HCEC 1CT (cell line): ENCODE measurements around the gene CD226.
A peak's percentile ranks its signal among the peaks of the same experiment; 100 is the strongest.
"Not testable (repeated sequence)": the region's sequence is repeated elsewhere in the genome, so short reads cannot be mapped to it uniquely, and the experiment has no call there.

Source experiments
- DNase-seq: peaks from one replicate; pipeline ENCODE4 v3.0.0-alpha.2; 2017

CD226 gene

DNA sequence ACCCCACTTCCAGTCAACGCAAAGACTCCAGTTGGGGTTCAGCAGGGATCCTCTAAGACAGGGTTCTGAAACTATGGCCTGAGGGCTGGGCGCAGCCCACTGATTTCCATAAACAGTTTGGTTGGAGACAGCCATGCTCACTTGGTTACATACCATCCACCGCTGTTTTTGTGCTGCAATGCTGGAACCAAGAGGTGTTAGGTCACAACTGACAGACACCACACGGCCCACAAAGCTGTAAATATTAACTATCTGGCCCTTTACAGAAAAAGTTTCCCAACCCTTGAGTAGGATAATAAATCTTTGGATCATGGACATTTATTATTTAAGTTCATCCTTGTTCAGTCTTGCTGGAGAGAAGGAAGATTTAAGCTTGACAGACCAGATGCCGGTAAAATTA is 8.4 kb upstream of the CD226 start:
- DNase-seq = no peak

GRCh38 chr18:69954719-69955480 is 7.2 kb upstream of the CD226 start:
- no peak for DNase-seq

- DNase-seq = no peak
Measured at GRCh38 chr18:69953191-69953590, 5.5 kb upstream of the CD226 start.

GRCh38 chr18:69951182-69951581 is 3.5 kb upstream of the CD226 start:
- peak; percentile 2 for DNase-seq

- DNase-seq = no peak
Measured at GRCh38 chr18:69949538-69949936, 1.9 kb upstream of the CD226 start.

DNA sequence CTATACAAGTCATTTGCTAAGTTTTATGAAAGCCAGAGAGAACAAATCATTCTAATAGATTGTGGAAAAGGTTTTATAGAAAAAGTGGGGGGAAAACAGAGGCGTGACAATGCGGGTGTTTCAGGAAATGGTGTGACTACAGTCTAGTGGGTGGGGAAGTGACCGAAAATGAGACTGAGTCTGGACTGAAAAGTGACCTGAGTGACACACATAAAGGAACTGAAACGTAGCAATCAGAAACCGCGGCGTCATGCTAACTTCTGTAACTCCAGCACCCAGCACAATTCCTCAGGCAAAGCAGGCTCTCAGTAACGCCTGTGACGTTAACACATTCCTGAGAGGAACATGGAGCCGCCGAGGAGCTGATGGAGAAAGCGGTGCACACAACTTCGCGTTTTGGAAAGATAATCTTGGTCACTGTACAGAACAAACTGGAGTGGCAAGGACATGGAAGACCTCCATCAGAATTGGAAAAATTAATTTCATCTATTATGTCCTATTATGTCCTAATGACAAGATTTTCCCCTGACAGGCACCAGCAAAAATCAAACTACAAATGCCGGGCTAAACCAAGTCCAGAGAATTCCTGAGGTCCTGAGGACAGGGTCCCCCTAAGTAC is 1.4 kb upstream of the CD226 start:
- no peak for DNase-seq

DNA sequence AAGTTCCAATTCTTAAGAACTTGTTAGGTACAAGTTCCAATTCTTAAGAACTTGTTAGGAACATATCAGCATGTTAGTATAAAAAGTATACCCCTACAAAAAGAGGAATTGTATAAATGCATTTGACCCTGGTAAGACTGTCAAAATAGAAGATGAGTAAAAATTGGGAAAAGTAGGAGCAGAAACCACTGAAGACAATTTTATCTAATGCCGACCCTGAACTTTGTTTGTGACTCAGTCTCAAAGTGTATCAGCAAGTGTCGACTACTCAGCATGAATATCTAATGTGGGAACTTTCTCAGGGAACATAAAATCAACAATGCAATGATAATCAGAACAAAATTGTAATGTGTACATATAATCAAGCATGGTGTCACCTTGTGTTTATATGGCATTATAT is 583 bp upstream of the CD226 start:
- no peak for DNase-seq

DNA sequence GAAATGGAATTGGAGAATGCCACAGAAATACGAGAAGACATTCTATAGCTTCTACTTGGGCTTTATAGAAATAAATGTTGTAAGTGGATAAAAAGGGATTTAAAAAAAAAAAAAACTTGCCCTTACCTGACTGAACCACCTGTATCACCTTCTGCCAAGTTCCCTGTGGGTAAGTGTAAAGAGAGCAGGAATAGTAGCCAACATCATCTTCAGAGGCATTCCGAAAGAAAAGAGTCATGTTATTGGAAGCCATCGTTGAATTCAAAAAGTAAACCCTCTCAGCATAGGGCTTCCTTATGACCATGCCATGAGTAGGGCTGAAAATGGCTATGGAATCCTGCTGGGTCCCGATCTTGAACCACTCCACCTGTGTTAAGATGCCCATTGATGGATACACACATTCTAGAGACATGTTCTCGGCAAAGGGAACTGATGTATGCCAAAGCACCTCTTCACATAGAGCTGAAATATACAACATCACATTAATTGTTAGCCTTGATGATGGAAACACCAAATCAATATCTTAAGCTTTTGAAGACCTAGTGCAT is 991 bp downstream of the CD226 start:
- DNase-seq = no peak

DNA sequence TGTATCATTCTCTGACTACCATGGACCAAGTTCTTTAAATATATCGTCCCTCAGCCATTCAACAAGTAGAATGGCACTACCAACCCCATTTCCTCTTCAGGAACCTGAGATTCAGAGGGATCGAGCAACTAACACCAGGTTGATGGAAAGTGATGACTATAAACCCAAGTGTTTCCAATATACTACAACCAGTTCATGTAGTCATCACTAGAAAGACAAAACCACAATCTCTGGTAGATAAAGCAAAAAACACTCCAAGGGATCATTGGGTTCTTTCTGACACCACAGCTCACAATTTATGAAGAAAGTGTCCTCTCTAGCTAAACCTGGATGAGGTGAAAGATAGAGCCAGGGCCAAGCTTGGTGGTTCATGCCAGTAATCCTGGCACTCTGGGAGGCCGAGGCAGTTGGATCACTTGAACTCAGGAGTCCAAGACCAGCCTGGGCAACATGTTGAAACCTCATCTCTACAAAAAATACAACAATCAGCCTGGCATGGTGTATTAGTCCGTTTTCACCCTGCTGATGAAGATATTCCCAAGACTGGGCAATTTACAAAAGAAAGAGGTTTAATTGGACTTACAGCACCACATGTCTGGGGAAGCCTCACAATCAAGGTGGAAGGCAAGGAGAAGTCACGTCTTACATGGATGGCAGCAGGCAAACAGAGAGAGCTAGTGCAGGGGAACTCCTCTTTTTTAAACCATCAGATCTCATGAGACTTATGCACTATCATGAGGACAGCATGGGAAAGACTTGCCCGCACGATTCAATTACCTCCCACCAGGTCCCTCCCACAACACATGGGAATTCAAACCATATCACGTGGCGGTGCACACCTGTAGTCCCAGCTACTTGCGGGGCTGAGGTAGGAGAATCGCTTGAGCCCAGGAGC is 2.2 kb downstream of the CD226 start:
- no peak for DNase-seq

GRCh38 chr18:69944436-69944835 is 3.2 kb downstream of the CD226 start:
- no peak for DNase-seq

- DNase-seq = no peak
Measured at GRCh38 chr18:69943021-69943420, 4.7 kb downstream of the CD226 start.

DNA sequence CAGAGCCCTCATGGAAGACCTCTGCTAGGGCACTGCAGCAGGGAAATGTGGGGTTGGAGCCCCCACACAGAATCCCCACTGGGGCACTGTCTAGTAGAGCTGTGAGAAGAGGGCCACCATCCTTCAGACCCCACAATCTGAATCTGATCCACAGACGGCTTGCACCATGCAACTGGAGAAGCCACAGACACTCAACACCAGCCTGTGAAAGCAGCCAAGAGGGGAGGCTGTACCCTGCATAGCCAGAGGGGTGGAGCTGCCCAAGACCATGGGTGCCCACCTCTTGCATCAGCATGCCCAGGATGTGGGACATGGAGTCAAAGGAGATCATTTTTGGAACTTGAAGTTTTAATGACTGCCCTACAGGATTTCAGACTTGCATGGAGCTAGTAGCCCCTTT is 6.5 kb downstream of the CD226 start:
- DNase-seq = no peak

DNA sequence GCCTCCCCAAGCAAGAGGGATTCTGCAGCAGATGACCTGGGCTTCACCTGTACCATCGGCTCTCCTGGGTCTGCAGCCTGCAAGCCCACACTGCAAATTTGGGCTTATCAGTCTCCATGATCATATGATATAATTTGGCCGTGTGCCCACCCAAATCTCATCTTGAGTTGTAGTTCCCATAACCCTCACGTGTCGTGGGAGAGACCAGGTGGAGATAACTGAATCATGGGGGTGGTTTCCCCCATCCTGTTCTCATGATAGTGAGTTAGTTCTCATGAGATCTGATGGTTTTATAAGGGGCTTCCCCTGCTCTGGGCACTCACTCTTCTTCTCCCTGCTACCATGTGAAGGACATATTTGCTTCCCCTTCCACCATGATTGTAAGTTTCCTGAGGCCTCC is 7.9 kb downstream of the CD226 start:
- not testable (repeated sequence) for DNase-seq

- DNase-seq = no peak
Measured at GRCh38 chr18:69936191-69936558, 11.5 kb downstream of the CD226 start.

DNA sequence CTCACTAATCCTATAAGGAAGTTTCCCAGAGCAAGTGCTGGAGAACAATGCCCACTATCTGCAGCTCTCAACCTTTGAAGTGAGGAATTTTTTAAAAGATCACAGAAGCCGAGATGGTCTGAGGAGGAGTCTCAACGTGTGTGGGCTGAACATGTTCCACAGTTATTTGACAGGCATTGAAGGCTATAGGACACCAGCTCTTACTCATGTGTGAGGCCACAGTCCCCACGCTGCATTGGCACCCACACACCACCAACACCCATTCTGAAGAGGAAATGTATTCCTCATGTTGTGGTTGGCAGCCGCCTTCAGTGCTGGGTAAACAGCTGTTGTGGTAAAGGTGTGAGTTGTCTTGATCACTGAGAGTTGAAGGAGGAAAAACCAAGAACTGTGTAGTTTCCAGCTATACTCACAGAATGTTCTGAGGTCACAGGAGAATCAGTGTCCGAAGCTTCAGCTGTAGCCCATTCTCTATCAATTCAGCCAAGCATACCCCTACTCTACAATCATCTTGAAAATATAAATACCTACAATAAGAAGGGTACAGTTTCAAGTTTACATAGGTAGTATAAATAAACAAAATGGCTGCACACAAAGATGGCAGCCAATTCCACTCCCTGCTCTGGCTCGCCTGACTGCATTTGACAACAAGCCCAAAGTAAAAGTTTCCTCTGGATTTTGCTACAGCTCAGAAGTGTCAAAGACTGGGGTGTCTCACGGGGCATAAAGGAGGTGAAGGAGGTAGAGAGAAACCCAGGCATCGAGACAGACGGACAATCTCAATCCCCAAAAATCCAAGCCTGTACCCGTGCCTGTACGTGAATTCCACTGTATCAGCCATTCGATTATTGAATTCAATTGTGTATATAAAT is 12.1 kb downstream of the CD226 start:
- DNase-seq = no peak

DNA sequence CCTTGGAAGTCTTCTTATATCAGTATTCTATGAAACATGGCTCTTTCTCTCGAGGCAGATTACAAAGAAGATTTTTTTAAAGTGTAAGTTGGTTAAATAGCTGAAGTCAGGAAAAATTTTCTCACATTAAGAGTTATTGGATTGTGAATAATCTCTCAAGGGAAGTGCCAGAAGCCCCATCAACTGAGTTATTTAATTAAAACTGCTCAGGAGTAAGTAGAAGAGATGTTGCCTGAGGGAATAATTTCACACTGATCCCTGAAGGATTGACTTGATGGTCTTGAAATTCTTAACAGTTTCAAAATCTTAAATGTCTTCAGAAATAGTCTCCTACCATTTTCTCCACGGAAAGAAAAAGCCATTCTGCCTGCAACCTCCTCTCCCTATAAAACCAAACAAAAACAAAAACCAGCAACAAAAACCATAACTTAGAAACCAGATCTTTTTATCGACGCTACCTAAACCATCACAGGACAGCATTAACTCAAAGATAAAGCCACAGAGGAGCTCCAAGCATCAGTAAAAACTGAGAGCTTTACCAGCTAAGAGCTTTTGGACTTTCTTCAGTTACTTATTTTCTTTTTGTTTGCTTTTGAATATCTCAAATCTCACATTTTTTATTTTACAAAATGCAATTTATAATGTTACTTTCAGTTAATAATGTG is 12.9 kb downstream of the CD226 start:
- DNase-seq = no peak

GRCh38 chr18:69929041-69929774 is 18.5 kb downstream of the CD226 start:
- DNase-seq = no peak

GRCh38 chr18:69916412-69916811 is 31.3 kb downstream of the CD226 start:
- peak; percentile 53 for DNase-seq

- DNase-seq = no peak
Measured at GRCh38 chr18:69908838-69909237, 38.8 kb downstream of the CD226 start.

- DNase-seq = no peak
Measured at GRCh38 chr18:69906765-69907164, 40.9 kb downstream of the CD226 start.

- DNase-seq = no peak
Measured at GRCh38 chr18:69900941-69901340, 46.7 kb downstream of the CD226 start.
